Hematopoietic multipotent progenitor cell treated with erythropoietin and hydrocortisone succinate and interleukin-3 and kit ligand, for 6 days (in vitro differentiated cells): Measurements from ENCODE around the gene HMG20B.
A peak's percentile ranks its signal among the peaks of the same experiment; 100 is the strongest.

Experiments
- DNase-seq: peaks from one replicate; pipeline ENCODE4 v3.0.0-alpha.2; 2015

The HMG20B gene

GRCh38 chr19:3608079-3608641 lies 35.4 kb downstream of the HMG20B start:
- DNase-seq = peak; percentile 52

- DNase-seq = peak; percentile 44
Observed at GRCh38 chr19:3608750-3609322, 36.1 kb downstream of the HMG20B start.

GRCh38 chr19:3609779-3610719 lies 37.3 kb downstream of the HMG20B start:
- peak; percentile 44 for DNase-seq

- no peak for DNase-seq
Observed at GRCh38 chr19:3610745-3611717, 38.3 kb downstream of the HMG20B start.

GRCh38 chr19:3611841-3612240 lies 39.1 kb downstream of the HMG20B start:
- no peak for DNase-seq

GRCh38 chr19:3612330-3612729 lies 39.6 kb downstream of the HMG20B start:
- DNase-seq = no peak

GRCh38 chr19:3612901-3613741 lies 40.4 kb downstream of the HMG20B start:
- DNase-seq = no peak

- DNase-seq = no peak
Observed at GRCh38 chr19:3613818-3614661, 41.3 kb downstream of the HMG20B start.

- DNase-seq = no peak
Observed at GRCh38 chr19:3614858-3615505, 42.2 kb downstream of the HMG20B start.

- no peak for DNase-seq
Observed at GRCh38 chr19:3615524-3616135, 42.9 kb downstream of the HMG20B start.

- peak; percentile 73 for DNase-seq
Observed at GRCh38 chr19:3617463-3617862, 44.7 kb downstream of the HMG20B start.

GRCh38 chr19:3618144-3618810 lies 45.5 kb downstream of the HMG20B start:
- DNase-seq = peak; percentile 66

GRCh38 chr19:3618811-3619630 lies 46.3 kb downstream of the HMG20B start:
- no peak for DNase-seq

GRCh38 chr19:3619631-3620012 lies 46.9 kb downstream of the HMG20B start:
- no peak for DNase-seq

- no peak for DNase-seq
Observed at GRCh38 chr19:3620145-3620816, 47.5 kb downstream of the HMG20B start.

GRCh38 chr19:3620817-3621547 lies 48.2 kb downstream of the HMG20B start:
- DNase-seq = no peak

GRCh38 chr19:3621689-3622088 lies 48.9 kb downstream of the HMG20B start:
- no peak for DNase-seq
